Measurements from ENCODE around the gene TMPRSS11D.

The TMPRSS11D gene

GRCh38 chr4:67883902-67884301 is at the start of gene TMPRSS11D:
Gene TMPRSS11D, minus strand, starts transcription at chr4:67884002. Its CDS starts 69 bp downstream, at chr4:67883933.
- DNase-seq = no peak

GRCh38 chr4:67933038-67933437 is 49.2 kb upstream of the TMPRSS11D start:
- no peak for DNase-seq

- DNase-seq = no peak
These were observed 47.5 kb upstream of the TMPRSS11D start for GRCh38 chr4:67931256-67931655.

- no peak for DNase-seq
These were observed 45.6 kb upstream of the TMPRSS11D start for GRCh38 chr4:67929426-67929825.

GRCh38 chr4:67928546-67928945 is 44.7 kb upstream of the TMPRSS11D start:
- no peak for DNase-seq

- DNase-seq = no peak
These were observed 43.4 kb upstream of the TMPRSS11D start for GRCh38 chr4:67927251-67927650.

- no peak for DNase-seq
These were observed 42.7 kb upstream of the TMPRSS11D start for GRCh38 chr4:67926485-67926884.

- no peak for DNase-seq
These were observed 38.9 kb upstream of the TMPRSS11D start for GRCh38 chr4:67922697-67923096.

GRCh38 chr4:67918428-67918827 is 34.6 kb upstream of the TMPRSS11D start:
- DNase-seq = no peak

GRCh38 chr4:67915400-67915966 is 31.7 kb upstream of the TMPRSS11D start:
- DNase-seq = no peak

- no peak for DNase-seq
These were observed 28.3 kb upstream of the TMPRSS11D start for GRCh38 chr4:67912080-67912479.

- DNase-seq = no peak
These were observed 27.8 kb upstream of the TMPRSS11D start for GRCh38 chr4:67911638-67912037.

GRCh38 chr4:67911141-67911540 is 27.3 kb upstream of the TMPRSS11D start:
- no peak for DNase-seq

- no peak for DNase-seq
These were observed 26.7 kb upstream of the TMPRSS11D start for GRCh38 chr4:67910585-67910905.

GRCh38 chr4:67909905-67910584 is 26.2 kb upstream of the TMPRSS11D start:
- no peak for DNase-seq

- DNase-seq = no peak
These were observed 23.8 kb upstream of the TMPRSS11D start for GRCh38 chr4:67907650-67908049.

- DNase-seq = no peak
These were observed 15.3 kb upstream of the TMPRSS11D start for GRCh38 chr4:67899096-67899495.

- DNase-seq = no peak
These were observed 13.9 kb upstream of the TMPRSS11D start for GRCh38 chr4:67897686-67898085.

GRCh38 chr4:67896421-67897065 is 12.7 kb upstream of the TMPRSS11D start:
- DNase-seq = no peak

GRCh38 chr4:67894659-67895058 is 10.9 kb upstream of the TMPRSS11D start:
- DNase-seq = no peak

GRCh38 chr4:67892905-67893304 is 9.1 kb upstream of the TMPRSS11D start:
- no peak for DNase-seq

GRCh38 chr4:67892253-67892652 is 8.5 kb upstream of the TMPRSS11D start:
- DNase-seq = no peak

- DNase-seq = no peak
These were observed 7.8 kb upstream of the TMPRSS11D start for GRCh38 chr4:67891645-67892044.

GRCh38 chr4:67886281-67886680 is 2.5 kb upstream of the TMPRSS11D start:
- DNase-seq = no peak

- no peak for DNase-seq
These were observed 2.0 kb upstream of the TMPRSS11D start for GRCh38 chr4:67885762-67886161.

All from cerebellar nuclear complex (tissue), 1 donor.